DMS114 treated with DMSO at 0.1 percent for 48 hours (cell line): ENCODE measurements around the gene SIL1.
"Not testable (repeated sequence)": the region's sequence is repeated elsewhere in the genome, so short reads cannot be mapped to it uniquely, and the experiment has no call there.

ENCODE experiments used
- DNase-seq: peaks from one replicate; lab custom pipeline; 2025; ENCODE audit not compliant: unreplicated experiment; lab: John Stamatoyannopoulos, UW

The SIL1 gene

DNA sequence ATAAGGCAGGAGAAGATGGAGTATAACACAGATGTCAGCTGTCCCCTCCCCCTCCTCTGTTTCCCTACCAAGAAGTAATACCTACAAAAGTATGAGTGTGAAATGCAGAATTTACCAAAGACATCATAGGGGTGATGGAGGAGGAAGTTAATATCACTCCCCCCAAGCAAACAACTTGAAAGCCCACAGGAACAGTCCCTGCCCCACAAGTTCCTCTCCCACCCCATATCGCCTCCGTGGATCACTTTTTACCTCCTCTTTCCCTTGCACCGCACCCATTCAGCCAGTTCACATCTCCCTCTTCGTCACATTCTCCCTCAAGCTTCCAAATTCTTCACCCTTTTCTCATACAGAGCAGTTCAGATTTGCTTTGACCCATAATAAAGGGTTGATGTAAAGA, 7.0 kb upstream of the SIL1 start:
- DNase-seq: no peak

DNA sequence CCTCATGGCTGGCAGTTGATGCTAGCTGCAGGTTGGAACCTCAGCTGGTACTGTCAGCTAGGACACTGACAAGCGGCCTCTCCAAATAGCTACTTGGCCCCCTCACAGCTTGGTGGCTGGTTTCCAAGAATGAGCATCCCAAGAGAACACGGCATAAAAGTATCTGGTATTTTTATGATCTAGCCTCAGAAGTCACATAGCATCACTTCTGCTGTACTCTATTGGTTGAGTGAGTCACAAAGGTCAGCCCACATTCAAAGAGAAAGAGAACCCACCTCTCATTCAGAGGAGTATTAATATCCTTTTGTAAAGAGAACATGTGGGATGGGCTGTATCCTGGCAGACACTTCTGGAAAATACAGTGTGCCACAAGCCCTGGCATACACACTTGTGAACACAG, 6.0 kb upstream of the SIL1 start:
- no peak for DNase-seq

DNA sequence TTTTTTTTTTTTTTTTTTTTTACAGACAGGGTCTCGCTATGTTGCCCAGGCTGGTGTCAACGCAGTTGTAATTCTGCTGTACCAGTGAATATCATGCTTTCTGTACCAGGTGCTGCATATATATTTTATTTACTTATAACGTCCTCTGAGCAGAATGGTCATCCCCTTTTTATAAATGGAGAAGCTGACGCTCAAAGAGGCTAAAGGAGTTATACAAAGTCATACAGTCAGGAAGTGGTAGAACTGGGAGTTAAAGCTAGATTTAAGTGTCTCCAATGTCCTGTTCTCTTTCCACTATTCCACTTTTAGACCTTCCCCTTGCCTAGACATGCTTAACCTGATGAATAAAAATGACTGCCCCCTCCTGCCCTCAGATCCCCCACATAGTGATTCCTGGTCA, 1.2 kb upstream of the SIL1 start:
- DNase-seq: no peak

DNA sequence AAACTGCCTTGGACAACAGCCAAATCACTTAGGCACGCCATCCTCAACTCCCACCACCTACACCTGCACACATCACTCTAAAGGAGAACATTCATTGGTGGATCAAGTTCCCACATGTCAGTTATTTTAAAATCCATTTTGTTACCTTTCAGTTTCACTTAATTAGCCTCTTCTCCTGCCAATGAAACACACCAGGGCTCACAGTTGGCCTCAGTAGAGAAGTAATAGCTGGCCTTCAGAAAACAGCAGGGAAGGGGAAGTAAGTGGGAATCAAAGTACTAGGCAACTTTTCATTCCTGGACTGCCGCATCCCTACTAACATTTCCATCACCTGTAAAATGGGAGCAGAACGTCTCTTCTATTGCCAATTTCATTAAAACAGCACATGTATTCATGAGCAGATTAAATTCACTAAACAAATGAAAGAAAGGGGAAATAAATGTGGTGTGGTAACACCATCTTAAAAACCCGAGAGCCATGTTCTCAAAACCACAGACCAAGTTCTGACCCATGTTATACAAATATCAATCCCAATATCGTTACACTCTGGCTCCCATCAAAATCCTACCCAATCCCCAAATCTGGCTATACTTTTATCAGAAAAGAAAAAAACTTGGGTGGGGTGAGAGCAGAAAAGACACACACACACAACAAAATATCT, 1.7 kb downstream of the SIL1 start:
- no peak for DNase-seq

DNA sequence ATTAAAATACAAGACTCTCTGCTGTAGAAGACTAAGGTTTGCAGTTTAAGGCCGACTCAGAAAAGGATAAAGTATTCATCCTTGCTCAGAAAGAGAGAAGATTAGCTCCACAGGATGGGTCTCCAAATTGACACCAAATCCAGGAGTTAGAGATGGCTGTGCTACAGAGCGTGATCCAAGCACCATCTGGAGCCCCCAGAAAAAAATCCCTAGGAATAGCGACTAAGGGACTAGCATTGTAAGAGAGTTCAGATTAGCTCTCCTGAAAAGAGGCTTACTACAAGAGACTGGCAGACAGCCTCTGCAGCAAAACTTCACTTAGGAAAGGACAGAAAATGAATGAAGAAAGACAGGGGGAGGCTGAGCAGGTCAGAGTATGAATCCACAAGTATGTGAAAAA, 3.7 kb downstream of the SIL1 start:
- no peak for DNase-seq

DNA sequence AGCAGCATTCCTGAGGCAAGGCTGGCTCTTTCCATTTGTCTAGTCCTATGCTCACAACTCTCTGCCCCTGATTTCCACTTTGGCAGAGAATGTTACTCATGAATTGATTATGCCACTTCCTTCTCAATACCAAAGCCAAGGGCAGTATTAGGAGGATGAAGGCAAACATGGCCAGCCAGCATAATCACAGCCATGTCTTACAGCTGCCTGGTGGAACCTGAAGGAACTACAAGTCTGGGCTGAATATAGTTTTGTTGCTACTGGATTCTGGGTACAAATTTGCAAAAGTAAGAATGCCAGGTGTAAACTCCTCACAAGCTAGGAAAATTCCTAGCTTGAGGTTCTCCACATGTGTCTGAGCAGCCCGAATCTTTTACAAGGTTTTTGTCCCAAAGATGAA, 4.2 kb downstream of the SIL1 start:
- no peak for DNase-seq

DNA sequence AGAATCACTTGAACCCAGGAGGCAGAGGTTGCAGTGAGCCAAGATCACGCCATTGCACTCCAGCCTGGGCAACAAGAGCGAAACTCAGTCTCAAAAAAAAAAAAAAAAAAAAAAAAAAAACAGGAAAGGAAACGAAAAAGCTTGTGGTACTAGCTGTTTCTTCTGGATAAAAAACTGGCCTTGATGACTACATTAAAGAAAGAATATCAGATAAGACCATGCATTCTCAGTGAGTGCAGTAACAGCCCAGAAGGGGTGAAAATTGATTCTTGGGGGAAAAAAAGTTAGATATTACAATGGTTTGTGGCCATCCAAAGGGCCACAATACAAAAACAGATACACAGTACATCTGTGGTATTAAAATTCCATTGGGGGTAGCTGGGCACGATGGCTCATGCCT, 5.3 kb downstream of the SIL1 start:
- not testable (repeated sequence) for DNase-seq

DNA sequence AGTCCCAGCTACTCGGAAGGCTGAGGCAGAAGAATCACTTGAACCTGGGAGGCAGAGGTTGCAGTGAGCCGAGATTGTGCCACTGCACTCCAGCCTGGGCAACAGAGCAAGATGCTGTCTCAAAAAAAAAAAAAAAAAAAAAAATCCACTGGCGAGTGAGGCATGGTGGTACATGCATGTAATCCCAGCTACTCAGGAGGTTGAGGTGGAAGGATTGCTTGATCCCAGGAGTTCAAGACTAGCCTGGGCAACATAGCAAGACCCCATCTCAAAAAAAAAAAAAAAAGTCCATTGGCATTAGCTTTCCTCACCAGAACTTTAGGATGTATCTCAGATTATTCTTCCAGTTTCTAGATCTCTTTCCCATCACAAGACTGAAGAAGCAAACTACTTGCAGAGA, 6.2 kb downstream of the SIL1 start:
- DNase-seq: not testable (repeated sequence)

DNA sequence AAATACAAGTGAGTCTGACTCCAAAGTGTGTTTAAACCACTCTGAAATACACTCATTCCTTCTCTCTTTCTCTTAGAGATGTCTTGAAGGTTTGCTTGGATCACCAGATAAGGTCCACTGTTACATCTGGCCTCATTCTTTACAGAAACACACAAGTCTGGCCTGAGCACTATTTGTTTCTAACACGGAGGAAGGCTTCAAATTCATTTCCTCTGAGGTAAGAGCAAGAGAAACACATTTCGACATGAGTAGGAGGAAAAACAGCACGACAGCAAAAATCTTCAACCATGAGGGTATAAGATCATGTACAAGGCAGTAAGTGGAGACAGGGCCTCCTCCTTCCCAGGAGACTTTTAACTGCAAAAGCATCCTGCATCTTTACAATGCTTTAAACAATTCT, 8.0 kb downstream of the SIL1 start:
- DNase-seq: no peak

DNA sequence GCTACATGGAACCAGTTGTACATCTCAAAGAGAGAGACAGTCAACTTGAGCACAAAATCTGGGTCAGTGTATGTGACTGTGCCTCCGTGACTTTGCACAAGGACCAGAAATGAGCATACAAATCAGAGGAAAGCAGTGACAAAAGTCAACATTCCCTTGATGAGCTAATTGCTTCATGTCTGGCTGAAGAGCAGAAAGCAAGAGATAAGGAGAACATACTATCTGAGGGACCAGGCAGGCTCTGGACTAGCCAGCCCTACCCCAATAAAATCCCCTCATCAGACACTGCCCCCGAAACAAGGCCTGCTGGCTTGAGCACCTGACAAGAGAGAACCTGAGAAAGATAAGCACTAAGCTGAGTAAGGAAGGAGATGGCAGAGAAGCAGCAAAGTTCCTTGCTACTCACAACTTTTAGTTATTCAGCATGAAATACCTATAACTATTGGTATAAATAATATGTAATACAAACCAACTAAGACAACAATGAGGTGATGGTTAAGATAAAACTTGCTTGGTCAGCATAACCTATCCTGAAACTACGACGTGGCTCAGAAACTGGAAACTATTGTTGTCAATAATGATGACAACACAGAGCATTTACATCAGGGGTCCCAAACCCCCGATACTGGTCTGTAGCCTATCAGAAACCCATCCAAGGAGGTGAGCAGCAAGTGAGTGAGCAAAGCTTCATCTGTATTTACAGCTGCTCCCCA, 9.5 kb downstream of the SIL1 start:
- DNase-seq: no peak

DNA sequence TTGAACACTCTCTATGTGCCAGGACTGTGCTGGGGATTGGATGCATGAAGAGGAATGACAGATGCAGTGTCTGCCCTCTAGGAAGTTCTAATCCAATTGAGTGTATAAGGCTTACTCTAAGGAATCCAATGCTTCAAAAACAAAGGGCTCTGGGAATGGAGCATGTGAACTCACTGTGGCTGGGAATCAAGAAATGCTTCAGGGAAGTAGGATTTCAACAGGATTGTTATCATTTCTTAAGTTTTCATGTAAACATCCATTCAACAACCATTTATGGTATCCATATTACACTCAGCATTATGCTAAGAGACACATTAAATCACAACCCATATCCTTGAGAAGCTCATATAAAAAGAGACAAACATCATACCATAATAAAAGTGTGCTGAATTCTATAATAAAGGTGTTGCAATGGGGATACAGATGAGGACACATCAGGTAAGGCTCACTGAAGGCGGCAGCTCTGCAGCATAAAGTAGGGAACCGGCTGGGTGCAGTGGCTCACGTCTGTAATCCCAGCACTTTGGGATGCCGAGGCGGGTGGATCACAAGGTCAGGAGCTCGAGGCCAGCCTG, 11.3 kb downstream of the SIL1 start:
- DNase-seq: no peak

DNA sequence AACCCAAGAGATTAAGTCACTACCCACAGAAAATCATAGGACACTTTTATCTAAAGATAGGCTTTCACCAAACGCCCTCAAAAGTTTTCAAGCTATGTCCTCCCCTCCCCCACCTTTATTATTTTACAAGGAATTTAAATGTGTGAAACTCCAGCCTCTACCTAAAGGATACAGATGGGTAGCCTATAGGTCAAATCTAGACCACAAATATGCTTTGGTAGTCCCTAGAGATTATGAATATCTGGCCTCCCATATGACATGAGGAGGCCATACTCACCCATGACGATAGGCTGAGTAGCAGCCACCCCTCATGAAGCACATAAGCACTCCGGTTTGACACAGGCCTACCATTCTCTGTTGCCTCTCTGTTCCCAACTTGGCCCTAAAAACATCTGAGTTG, 11.9 kb downstream of the SIL1 start:
- no peak for DNase-seq

DNA sequence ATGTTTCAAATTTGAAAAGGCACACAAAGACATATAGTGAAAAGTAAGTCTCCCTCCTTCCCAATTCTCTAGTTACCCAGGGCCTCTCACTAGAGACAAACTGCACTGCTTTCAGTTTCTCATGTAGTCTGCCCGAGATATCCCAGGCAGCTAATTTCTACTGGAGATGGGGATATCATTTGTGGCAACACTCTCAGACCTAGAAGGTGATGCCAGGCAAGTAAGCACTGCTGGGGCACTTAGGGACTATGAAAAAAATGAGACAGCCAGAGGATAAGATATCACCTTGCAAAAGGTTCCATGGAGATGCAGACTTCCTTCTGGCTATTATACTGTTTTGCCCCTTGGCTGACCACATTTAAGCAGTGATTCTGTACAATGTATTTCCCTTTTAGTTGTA, 12.6 kb downstream of the SIL1 start:
- no peak for DNase-seq

DNA sequence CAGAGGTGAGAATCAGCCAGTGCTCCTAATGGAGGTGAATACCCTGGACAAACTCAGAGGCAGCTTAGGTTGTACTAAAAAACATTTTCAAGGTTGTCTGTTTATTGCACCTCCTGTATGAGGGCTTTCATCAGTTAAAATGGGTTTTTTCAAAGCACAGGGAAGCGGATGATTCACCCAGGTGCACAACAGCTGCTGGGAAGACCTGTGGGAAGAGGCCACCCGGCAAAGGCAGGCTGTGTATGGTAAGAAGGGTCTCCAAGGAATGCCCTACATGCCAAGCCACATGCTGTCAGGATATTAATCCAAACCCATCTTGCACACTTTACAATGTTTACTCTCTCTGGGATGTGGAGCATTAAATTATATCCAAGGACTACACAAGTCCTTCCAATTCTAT, 14.7 kb downstream of the SIL1 start:
- no peak for DNase-seq

DNA sequence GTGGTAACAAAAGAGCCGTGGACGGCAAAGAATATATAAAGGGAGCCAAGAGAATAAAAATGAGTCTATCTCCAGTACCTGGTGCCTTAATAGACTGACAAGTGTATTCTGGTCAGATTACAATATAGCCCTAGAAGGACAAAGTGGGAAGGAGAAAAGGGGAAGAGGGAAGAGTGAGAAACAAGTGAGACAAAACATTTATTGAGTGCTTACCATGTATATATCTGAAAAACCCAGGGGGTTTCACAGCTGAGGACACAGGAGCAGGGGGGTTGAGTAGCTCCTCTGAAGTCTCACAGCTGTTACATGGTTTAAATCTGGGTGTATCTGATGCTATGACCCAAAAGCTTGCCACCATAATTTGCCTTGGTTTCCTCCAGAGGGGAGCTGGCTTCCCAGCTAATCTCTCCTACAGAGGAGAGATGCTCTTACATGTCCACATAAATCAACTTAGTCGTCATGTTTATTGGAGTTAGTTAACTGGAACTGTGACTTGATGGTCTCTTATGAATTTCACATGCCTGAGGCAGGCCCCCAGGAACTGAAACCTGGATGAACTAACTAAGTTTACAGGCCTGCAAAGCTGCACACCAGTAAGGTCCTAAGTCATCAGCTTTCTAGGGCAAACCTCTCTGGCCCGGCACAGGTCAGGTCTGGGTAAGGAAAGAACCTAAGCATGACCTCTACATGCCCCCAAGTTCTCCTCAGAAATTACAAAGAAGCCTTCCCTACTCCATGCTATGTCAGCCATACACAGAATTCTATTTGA, 15.5 kb downstream of the SIL1 start:
- no peak for DNase-seq

DNA sequence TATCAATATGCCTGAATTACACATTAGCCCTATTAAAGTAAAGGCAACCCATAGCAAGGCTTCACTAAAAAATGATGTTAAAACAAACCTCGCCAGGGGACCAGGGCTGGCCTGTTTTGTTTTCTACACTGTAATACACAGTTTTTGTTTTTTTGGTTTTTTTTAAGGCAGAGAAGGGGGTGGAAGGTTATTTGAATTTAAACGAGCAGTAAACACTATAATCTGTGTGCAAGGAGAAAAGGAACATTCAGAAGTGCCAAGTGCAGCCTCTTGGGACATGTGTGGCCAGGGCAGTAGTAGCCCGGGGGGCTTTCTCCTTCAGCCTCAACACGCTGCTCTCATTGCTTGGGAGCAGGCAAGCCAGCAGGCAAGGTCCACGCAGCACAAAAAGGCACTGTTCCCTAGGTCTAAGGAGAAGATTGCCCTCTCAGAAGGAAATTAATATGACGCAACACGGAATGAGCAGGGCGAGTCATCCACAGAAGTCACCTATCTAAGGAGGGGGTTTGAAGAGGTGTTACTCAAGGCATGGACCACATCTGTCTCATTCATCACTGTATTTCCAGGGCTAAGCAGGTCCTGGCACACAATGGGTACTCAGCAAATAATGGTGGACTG, 16.2 kb downstream of the SIL1 start:
- DNase-seq: no peak

DNA sequence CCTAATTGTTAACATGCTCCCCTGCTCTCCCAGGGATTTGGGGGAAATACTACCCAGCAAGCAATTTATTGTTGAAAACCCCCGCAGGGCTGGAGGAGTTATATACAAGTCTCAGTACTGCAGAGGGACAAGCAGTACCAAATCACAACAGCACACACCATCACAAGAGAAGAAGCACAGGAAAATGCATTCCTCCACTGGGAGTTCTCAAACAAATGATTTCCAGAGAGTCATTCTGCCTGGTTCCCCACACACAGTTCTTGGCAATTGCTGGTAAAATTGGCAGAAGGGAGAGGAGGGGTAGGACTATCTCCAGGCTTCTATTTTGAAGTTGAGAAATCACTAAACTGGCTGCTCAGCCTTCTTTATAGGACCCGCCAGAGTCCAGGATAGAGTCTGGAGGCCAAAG, 16.8 kb downstream of the SIL1 start:
- no peak for DNase-seq

DNA sequence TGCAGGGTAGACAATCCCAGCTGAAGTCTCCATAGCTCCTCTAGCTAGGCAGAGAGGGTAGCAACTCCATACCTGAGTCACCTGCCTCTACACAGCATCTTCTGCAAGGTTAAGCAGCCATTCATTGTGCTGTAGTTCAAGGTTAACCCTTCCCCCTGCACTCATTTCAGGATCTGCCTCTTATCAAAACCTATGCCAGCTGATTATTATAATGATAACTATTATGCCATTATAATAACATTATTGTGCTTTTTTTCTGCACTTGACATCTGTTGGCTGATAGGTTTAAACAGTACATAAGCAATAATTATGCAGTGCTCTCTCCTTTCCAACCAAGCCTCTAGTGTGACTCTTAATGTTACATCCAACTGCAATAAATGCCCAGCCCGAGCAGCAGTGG, 17.3 kb downstream of the SIL1 start:
- no peak for DNase-seq

DNA sequence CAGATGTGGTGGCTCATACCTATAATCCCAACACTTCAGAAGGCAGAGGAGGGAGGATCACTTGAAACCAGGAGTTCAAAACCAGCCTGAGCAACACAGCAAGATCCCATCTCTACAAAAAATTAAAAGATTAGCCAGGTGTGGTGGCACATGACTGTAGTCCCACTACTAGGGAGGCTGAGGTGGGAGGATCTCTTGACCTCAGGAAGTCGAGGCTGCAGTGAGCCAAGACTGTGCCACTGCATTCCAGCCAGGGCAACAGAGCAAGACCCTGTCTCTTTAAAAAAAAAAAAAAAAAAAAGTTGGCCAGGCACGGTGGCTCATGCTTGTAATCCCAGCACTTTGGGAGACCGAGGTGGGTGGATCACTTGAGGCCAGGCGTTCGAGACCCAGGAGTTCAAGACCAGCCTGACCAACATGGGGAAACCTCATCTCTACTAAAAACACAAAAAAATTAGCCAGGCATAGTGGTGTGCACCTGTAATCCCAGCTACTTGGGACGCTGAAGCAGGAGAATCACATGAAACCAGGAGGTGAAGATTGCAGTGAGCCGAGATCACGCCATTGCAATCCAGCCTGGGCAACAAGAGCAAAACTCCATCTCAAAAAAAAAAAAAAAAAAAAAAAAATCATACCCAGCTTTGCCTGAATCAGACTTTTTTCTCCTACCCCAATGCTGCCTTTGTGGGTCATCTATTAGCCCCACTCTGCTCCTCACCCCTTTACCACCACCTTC, 18.2 kb downstream of the SIL1 start:
- not testable (repeated sequence) for DNase-seq

DNA sequence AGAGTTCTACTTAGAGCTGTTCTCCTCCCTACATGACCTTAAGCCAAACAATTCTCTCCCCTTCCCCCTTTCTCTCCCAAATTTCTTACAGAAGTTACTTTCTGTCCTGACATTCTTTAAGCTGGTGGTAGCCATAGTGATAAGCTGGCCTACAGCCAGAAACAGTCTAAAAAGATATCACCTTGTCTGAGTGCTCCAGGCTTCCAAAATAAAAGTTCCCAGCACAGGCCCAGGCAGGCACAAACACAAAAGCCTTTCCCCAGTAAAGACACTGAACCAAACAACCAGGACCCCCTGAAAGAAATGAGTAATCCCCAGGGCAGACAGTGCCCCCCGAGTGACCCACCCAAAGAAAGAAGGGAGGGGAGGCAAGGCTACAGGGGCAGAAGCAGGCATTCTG, 19.2 kb downstream of the SIL1 start:
- no peak for DNase-seq

DNA sequence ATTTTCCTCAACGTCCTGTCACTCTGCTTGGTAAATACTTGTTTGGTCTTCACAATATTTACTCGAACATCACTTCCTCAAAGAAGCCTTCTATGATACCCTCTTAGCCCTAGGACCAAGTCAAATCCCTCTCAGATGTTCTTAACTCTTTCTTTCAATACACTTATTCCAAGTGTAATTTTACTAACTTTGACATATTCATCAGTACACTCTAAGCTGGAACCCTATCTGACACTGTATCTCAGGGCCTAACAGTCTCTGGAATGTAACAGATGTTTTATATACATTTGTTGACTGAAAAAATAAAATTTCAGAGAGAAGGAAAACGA, 19.6 kb downstream of the SIL1 start:
- DNase-seq: no peak
